Neural crest cell (in vitro differentiated cells): ENCODE measurements around the gene ACAP2. TPM values are rescaled to one million over a fixed set of nuclear protein-coding genes. Genes with fewer than 3 reads are reported as not detected.
"Not testable (repeated sequence)": the region's sequence is repeated elsewhere in the genome, so short reads cannot be mapped to it uniquely, and the experiment has no call there.

Source experiments
- DNase-seq: peaks from one replicate; pipeline ENCODE4 v3.0.0; 2021; ENCODE audit warnings: low read depth, mixed read lengths, low spot score
- H3K27ac Mint-ChIP-seq: one replicate; pipeline ENCODE4 v1.8.0; 2021; ENCODE audit warnings: mild to moderate bottlenecking, mixed read lengths; ENCODE audit not compliant: unreplicated experiment
- H3K27me3 Mint-ChIP-seq: 2 replicates; pipeline ENCODE4 v1.8.0; 2021; ENCODE audit warnings: low read depth, mild to moderate bottlenecking, mixed read lengths
- H3K36me3 Mint-ChIP-seq: 2 replicates; pipeline ENCODE4 v1.8.0; 2021; ENCODE audit warnings: low read depth, mild to moderate bottlenecking, mixed read lengths
- H3K4me1 Mint-ChIP-seq: 2 replicates; pipeline ENCODE4 v1.8.0; 2021; ENCODE audit warnings: mixed read lengths
- H3K4me3 Mint-ChIP-seq: one replicate; pipeline ENCODE4 v1.8.0; 2021; ENCODE audit warnings: mild to moderate bottlenecking, mixed read lengths
- H3K9me3 Mint-ChIP-seq: 2 replicates; pipeline ENCODE4 v1.8.0; 2021; ENCODE audit warnings: mixed read lengths
- CTCF ChIP-seq: fragments of 200-600 bp; sonication (generic); conservative IDR thresholded peaks from 2 replicates; pipeline ENCODE4 v1.5.0; 2021; ENCODE audit warnings: antibody characterized with exemption, mild to moderate bottlenecking
- total RNA-seq: library from RNA; stranded (reverse); gene quantifications from 2 replicates; pipeline ENCODE4 v1.2.1, GENCODE V29; 2021

ACAP2 gene
- total RNA-seq, 1 donor from 2014 or later = 35.7 TPM

- Mint-ChIP-seq H3K9me3 (peaks cover 4% of the 10 kb centered on the region), H3K4me3 (no peak overlapping the region), H3K27ac (no peak overlapping the region), H3K27me3 (no peaks in the 10 kb centered on the region), H3K36me3 (no peaks in the 10 kb centered on the region), H3K4me1 (no peaks in the 10 kb centered on the region)
- no peak for DNase-seq
- no peak for TF ChIP-seq CTCF
These were observed 25.0 kb upstream of the ACAP2 start for GRCh38 chr3:195467641-195468390.

GRCh38 chr3:195466251-195466650 is 23.4 kb upstream of the ACAP2 start:
- no peaks in the 10 kb centered on the region for H3K4me1 Mint-ChIP-seq
- no peak for TF ChIP-seq CTCF
- H3K27ac Mint-ChIP-seq = no peak overlapping the region
- H3K36me3 Mint-ChIP-seq = no peaks in the 10 kb centered on the region
- no peaks in the 10 kb centered on the region for H3K27me3 Mint-ChIP-seq
- H3K9me3 Mint-ChIP-seq = peaks cover 4% of the 10 kb centered on the region
- H3K4me3 Mint-ChIP-seq = no peak overlapping the region
- DNase-seq = no peak

GRCh38 chr3:195462922-195463321 is 20.1 kb upstream of the ACAP2 start:
- not testable (repeated sequence) for DNase-seq, H3K36me3 Mint-ChIP-seq, H3K4me3 Mint-ChIP-seq, H3K27me3 Mint-ChIP-seq, H3K4me1 Mint-ChIP-seq, H3K9me3 Mint-ChIP-seq, H3K27ac Mint-ChIP-seq

GRCh38 chr3:195462308-195462610 is 19.4 kb upstream of the ACAP2 start:
- Mint-ChIP-seq H3K36me3 (no peaks in the 10 kb centered on the region), H3K27ac (no peak overlapping the region), H3K4me1 (no peaks in the 10 kb centered on the region), H3K27me3 (no peaks in the 10 kb centered on the region), H3K4me3 (no peak overlapping the region), H3K9me3 (no peaks in the 10 kb centered on the region)
- DNase-seq = no peak
- TF ChIP-seq CTCF = no peak

GRCh38 chr3:195461594-195462307 is 18.9 kb upstream of the ACAP2 start:
- H3K9me3 Mint-ChIP-seq = no peaks in the 10 kb centered on the region
- no peak for TF ChIP-seq CTCF
- no peaks in the 10 kb centered on the region for H3K36me3 Mint-ChIP-seq
- no peak overlapping the region for H3K27ac Mint-ChIP-seq
- H3K27me3 Mint-ChIP-seq = no peaks in the 10 kb centered on the region
- DNase-seq = no peak
- no peaks in the 10 kb centered on the region for H3K4me1 Mint-ChIP-seq
- H3K4me3 Mint-ChIP-seq = no peak overlapping the region

- Mint-ChIP-seq H3K9me3 (no peaks in the 10 kb centered on the region), H3K4me1 (no peaks in the 10 kb centered on the region), H3K27me3 (no peaks in the 10 kb centered on the region), H3K36me3 (no peaks in the 10 kb centered on the region), H3K27ac (no peak overlapping the region), H3K4me3 (no peak overlapping the region)
- TF ChIP-seq CTCF = no peak
- no peak for DNase-seq
These were observed 17.4 kb upstream of the ACAP2 start for GRCh38 chr3:195460091-195460713.
